Fibroblast of lung (primary cell): ENCODE data around the gene TRIM39. TPM values are rescaled to one million over a fixed set of nuclear protein-coding genes. Genes with fewer than 3 reads are reported as not detected.

ENCODE experiments used
- DNase-seq, 2 donors: peaks; one replicate each; pipeline versions ENCODE4 v3.0.0 to v3.0.0-alpha.2; 2010; ENCODE audit warnings: low read depth in 2 of 2
- H2AFZ ChIP-seq: 2 replicates; pipeline ENCODE4 v1.5.1; 2012; ENCODE audit warnings: low read length, control low read depth, inconsistent platforms
- H3K27ac ChIP-seq: 2 replicates; pipeline ENCODE4 v1.5.1; 2011; ENCODE audit warnings: low read length, control low read depth; ENCODE audit not compliant: insufficient read depth
- H3K27me3 ChIP-seq: 2 replicates; pipeline ENCODE4 v1.5.1; 2011; ENCODE audit warnings: mild to moderate bottlenecking, low read length; ENCODE audit not compliant: control insufficient read depth, insufficient read depth
- H3K36me3 ChIP-seq: 2 replicates; pipeline ENCODE4 v1.5.1; 2011; ENCODE audit warnings: low read length; ENCODE audit not compliant: control insufficient read depth, insufficient read depth
- H3K4me1 ChIP-seq: 2 replicates; pipeline ENCODE4 v1.5.1; 2011; ENCODE audit warnings: low read length; ENCODE audit not compliant: control insufficient read depth, insufficient read depth; ENCODE audit errors: extremely low read depth
- H3K4me2 ChIP-seq: 2 replicates; pipeline ENCODE4 v1.5.1; 2011; ENCODE audit warnings: low read length, control low read depth; ENCODE audit not compliant: insufficient read depth; ENCODE audit errors: extremely low read depth
- H3K4me3 ChIP-seq, 4 experiments: fragments of 200-600 bp in 1 of 4; sonication (generic) in 1 of 4; replicated peaks in 1 of 4; 2 replicates each; pipeline ENCODE4 v1.5.1; 2011 to 2016; ENCODE audit warnings: low read length in 4 of 4, low read depth in 3 of 4, mild to moderate bottlenecking in 3 of 4, control low read depth in 2 of 4, inconsistent platforms in 1 of 4, mixed read lengths in 1 of 4; ENCODE audit not compliant: insufficient read depth in 1 of 4; ENCODE audit errors: control extremely low read depth in 1 of 4
- H3K79me2 ChIP-seq: 2 replicates; pipeline ENCODE4 v1.5.1; 2012; ENCODE audit warnings: mild to moderate bottlenecking, low read length, inconsistent platforms; ENCODE audit not compliant: control insufficient read depth, insufficient read depth
- H3K9ac ChIP-seq: 2 replicates; pipeline ENCODE4 v1.5.1; 2011; ENCODE audit warnings: mild to moderate bottlenecking, low read length, control low read depth; ENCODE audit not compliant: insufficient read depth
- H3K9me3 ChIP-seq: 2 replicates; pipeline ENCODE4 v1.5.1; 2012; ENCODE audit warnings: low read depth, low read length; ENCODE audit not compliant: control insufficient read depth, insufficient read depth
- H4K20me1 ChIP-seq: 2 replicates; pipeline ENCODE4 v1.5.1; 2011; ENCODE audit warnings: low read length; ENCODE audit not compliant: control insufficient read depth, insufficient read depth; ENCODE audit errors: extremely low read depth
- EZH2 ChIP-seq: IDR thresholded peaks from 2 replicates; pipeline ENCODE4 v1.5.1; 2012; ENCODE audit warnings: low read length, control low read depth, mild to moderate bottlenecking; ENCODE audit errors: missing control alignments
- polyA plus RNA-seq, 2 donors: library from polyadenylated mRNA; depleted of rRNA in 1 of 2; stranded (reverse) in 1 of 2; unstranded in 1 of 2; fragments of >200 nt; gene quantifications; 2 replicates each; pipeline ENCODE4 v1.2.1, GENCODE V29; 2011 to 2012; ENCODE audit warnings: missing spikeins in 1 of 2
- total RNA-seq: library from RNA; depleted of rRNA; stranded (reverse); fragments of >200 nt; gene quantifications from 2 replicates; pipeline ENCODE4 v1.2.1, GENCODE V29; 2014
- TF ChIP-seq, protein P1 (sequence below), 2 donors: IDR thresholded peaks in 1 of 2; conservative IDR thresholded peaks in 1 of 2; 1 replicate in 1 of 2; 2 replicates in 1 of 2; pipeline ENCODE4 v1.5.1; 2011 to 2012; ENCODE audit warnings: low read length in 2 of 2, control low read depth in 1 of 2, inconsistent platforms in 1 of 2, low read depth in 1 of 2, mild to moderate bottlenecking in 1 of 2

TRIM39 gene
- total and polyA plus RNA-seq, 2 donors (not counting 1 experiment from before 2014, with no cell fraction given) = 7.8 to 11.9 TPM

GRCh38 chr6:30352550-30352949 lies 25.8 kb downstream of the TRIM39 start:
- H3K4me2 ChIP-seq = no peak overlapping the region
- DNase-seq = no peak
- H3K36me3 ChIP-seq = no peaks in the 10 kb centered on the region
- no peak overlapping the region for H3K4me3 ChIP-seq
- H3K27ac ChIP-seq = no peak overlapping the region
- H3K9ac ChIP-seq = no peak overlapping the region
- H3K79me2 ChIP-seq = no peaks in the 10 kb centered on the region
- no peak overlapping the region for H2AFZ ChIP-seq
- H3K4me1 ChIP-seq = no peaks in the 10 kb centered on the region
- no peaks in the 10 kb centered on the region for H3K9me3 ChIP-seq
- H3K27me3 ChIP-seq = peaks cover 4% of the 10 kb centered on the region
- no peaks in the 10 kb centered on the region for H4K20me1 ChIP-seq
- TF ChIP-seq, protein P1, sequence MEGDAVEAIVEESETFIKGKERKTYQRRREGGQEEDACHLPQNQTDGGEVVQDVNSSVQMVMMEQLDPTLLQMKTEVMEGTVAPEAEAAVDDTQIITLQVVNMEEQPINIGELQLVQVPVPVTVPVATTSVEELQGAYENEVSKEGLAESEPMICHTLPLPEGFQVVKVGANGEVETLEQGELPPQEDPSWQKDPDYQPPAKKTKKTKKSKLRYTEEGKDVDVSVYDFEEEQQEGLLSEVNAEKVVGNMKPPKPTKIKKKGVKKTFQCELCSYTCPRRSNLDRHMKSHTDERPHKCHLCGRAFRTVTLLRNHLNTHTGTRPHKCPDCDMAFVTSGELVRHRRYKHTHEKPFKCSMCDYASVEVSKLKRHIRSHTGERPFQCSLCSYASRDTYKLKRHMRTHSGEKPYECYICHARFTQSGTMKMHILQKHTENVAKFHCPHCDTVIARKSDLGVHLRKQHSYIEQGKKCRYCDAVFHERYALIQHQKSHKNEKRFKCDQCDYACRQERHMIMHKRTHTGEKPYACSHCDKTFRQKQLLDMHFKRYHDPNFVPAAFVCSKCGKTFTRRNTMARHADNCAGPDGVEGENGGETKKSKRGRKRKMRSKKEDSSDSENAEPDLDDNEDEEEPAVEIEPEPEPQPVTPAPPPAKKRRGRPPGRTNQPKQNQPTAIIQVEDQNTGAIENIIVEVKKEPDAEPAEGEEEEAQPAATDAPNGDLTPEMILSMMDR (conservative IDR thresholded peaks at IDR 0.05 in 1 of 2, IDR thresholded peaks at IDR 0.05 in 1 of 2; ENCODE audit: low read depth in 1 of 2, low read length in 2 of 2) = no peak
- TF ChIP-seq EZH2 = no peak

- peaks cover 21% of the 10 kb centered on the region for H3K27me3 ChIP-seq
- no peak overlapping the region for H3K27ac ChIP-seq
- no peaks in the 10 kb centered on the region for H3K79me2 ChIP-seq
- no peak for DNase-seq
- no peak for TF ChIP-seq EZH2
- TF ChIP-seq, protein P1 (conservative IDR thresholded peaks at IDR 0.05 in 1 of 2, IDR thresholded peaks at IDR 0.05 in 1 of 2; ENCODE audit: low read depth in 1 of 2, low read length in 2 of 2) = no peak
- no peaks in the 10 kb centered on the region for H3K4me1 ChIP-seq
- no peaks in the 10 kb centered on the region for H3K9me3 ChIP-seq
- no peak overlapping the region for H3K4me2 ChIP-seq
- H4K20me1 ChIP-seq = no peaks in the 10 kb centered on the region
- H3K9ac ChIP-seq = no peak overlapping the region
- H2AFZ ChIP-seq = no peak overlapping the region
- H3K36me3 ChIP-seq = no peaks in the 10 kb centered on the region
- no peak overlapping the region for H3K4me3 ChIP-seq
Observed at GRCh38 chr6:30355281-30355680, 28.6 kb downstream of the TRIM39 start.

- TF ChIP-seq EZH2 = no peak
- TF ChIP-seq, protein P1 (conservative IDR thresholded peaks at IDR 0.05 in 1 of 2, IDR thresholded peaks at IDR 0.05 in 1 of 2; ENCODE audit: low read depth in 1 of 2, low read length in 2 of 2) = no peak
- Histone ChIP-seq H3K27me3 (peaks cover 28% of the 10 kb centered on the region), H3K27ac (no peak overlapping the region), H2AFZ (no peak overlapping the region), H4K20me1 (no peaks in the 10 kb centered on the region), H3K79me2 (no peaks in the 10 kb centered on the region), H3K4me3 (no peak overlapping the region), H3K4me1 (no peaks in the 10 kb centered on the region), H3K36me3 (no peaks in the 10 kb centered on the region), H3K9ac (no peak overlapping the region), H3K4me2 (no peak overlapping the region), H3K9me3 (no peaks in the 10 kb centered on the region)
- DNase-seq = no peak
Observed at GRCh38 chr6:30356536-30356935, 29.8 kb downstream of the TRIM39 start.
